Measurements from ENCODE around the gene ATP6V0B.

Gene ATP6V0B

DNA sequence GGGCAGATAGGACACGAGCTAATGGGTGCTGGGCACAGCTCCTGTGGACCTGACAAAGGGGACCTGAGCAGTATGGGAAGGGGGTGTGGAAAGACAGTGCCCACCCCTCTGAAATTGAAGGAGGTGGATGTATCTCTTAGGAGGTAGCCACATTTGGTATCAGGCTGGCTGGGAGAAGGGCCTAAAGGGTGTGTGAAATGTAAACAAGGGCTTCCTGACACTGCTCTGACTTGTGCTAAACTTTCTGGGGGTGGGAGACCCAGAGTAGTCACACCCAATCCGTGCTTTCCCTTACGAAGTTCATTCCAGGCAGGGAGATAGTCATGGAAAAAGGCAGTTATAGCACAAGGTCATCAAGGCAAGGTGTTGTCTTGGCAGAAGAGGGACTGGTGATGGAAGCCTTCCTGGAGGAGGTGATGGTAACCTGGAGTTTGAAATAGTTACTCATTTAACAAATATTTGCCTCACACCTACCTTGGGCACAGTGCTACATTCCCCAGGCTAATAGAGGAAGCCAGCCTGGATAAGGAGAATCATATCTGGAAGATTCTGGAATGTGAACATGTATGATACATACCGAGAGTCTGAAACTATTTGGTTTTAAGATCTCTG lies 11.3 kb downstream of the ATP6V0B start:
- DNase-seq (ENCODE audit: low spot score in 2 of 2) (no peak), ATAC-seq (replicated peaks; ENCODE audit: extremely low read depth, poor library complexity, severe bottlenecking) (no peak)
- Mint-ChIP-seq H3K9me3 (no peaks in the 10 kb centered on the region), H3K4me3 (no peak overlapping the region), H3K36me3 (ENCODE audit: insufficient read depth) (no peaks in the 10 kb centered on the region), H3K27ac (ENCODE audit: low read depth) (no peak overlapping the region), H3K27me3 (no peaks in the 10 kb centered on the region), H3K4me1 (peaks cover 2% of the 10 kb centered on the region)

DNA sequence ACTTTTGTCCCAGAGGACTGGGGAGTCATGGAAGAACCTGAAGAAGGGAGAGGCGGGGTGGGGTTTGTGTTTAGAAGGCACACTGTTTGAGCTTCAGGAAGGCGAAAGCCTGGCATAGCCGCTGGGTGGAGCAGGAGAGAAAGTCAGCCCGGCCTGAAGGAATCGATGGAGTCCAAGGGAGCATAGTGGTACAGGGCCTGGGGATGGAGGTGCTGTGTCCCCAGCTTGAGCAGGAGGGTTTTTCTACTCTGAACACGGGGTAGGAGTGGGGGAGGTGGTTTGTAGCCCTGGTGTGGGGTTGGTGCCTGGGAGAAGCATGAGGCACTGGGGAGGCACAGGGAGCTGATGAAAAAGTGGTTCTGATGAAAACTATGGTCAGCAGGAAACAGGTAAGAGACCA lies 12.0 kb downstream of the ATP6V0B start:
- ATAC-seq (replicated peaks; ENCODE audit: extremely low read depth, poor library complexity, severe bottlenecking) (no peak), DNase-seq (ENCODE audit: low spot score in 2 of 2) (no peak)
- Mint-ChIP-seq H3K4me1 (peaks cover 9% of the 10 kb centered on the region), H3K36me3 (ENCODE audit: insufficient read depth) (peaks cover 2% of the 10 kb centered on the region), H3K27ac (ENCODE audit: low read depth) (no peak overlapping the region), H3K9me3 (no peaks in the 10 kb centered on the region), H3K4me3 (no peak overlapping the region), H3K27me3 (no peaks in the 10 kb centered on the region)

GRCh38 chr1:43987159-43987902 lies 12.6 kb downstream of the ATP6V0B start:
- DNase-seq (ENCODE audit: low spot score in 2 of 2) = no peak
- no peaks in the 10 kb centered on the region for H3K9me3 Mint-ChIP-seq
- no peak for ATAC-seq (replicated peaks; ENCODE audit: extremely low read depth, poor library complexity, severe bottlenecking)
- no peak overlapping the region for H3K4me3 Mint-ChIP-seq
- no peak overlapping the region for H3K27ac Mint-ChIP-seq (ENCODE audit: low read depth)
- H3K4me1 Mint-ChIP-seq = peaks cover 15% of the 10 kb centered on the region
- peaks cover 2% of the 10 kb centered on the region for H3K36me3 Mint-ChIP-seq (ENCODE audit: insufficient read depth)
- no peaks in the 10 kb centered on the region for H3K27me3 Mint-ChIP-seq

GRCh38 chr1:43990271-43991199 lies 15.8 kb downstream of the ATP6V0B start:
- Mint-ChIP-seq H3K4me3 (peak overlapping the region; percentile 94), H3K9me3 (no peaks in the 10 kb centered on the region), H3K27ac (ENCODE audit: low read depth) (no peak overlapping the region), H3K4me1 (peaks cover 21% of the 10 kb centered on the region), H3K36me3 (ENCODE audit: insufficient read depth) (peaks cover 2% of the 10 kb centered on the region), H3K27me3 (no peaks in the 10 kb centered on the region)
- DNase-seq (ENCODE audit: low spot score in 2 of 2) = no peak
- ATAC-seq (replicated peaks; ENCODE audit: extremely low read depth, poor library complexity, severe bottlenecking) = no peak

GRCh38 chr1:43991200-43991475 lies 16.4 kb downstream of the ATP6V0B start:
- H3K4me1 Mint-ChIP-seq = peaks cover 21% of the 10 kb centered on the region
- ATAC-seq (replicated peaks; ENCODE audit: extremely low read depth, poor library complexity, severe bottlenecking) (no peak), DNase-seq (ENCODE audit: low spot score in 2 of 2) (no peak)
- no peaks in the 10 kb centered on the region for H3K27me3 Mint-ChIP-seq
- H3K4me3 Mint-ChIP-seq = peak overlapping the region; percentile 94
- no peaks in the 10 kb centered on the region for H3K9me3 Mint-ChIP-seq
- peak overlapping the region; percentile 81 for H3K27ac Mint-ChIP-seq (ENCODE audit: low read depth)
- peaks cover 2% of the 10 kb centered on the region for H3K36me3 Mint-ChIP-seq (ENCODE audit: insufficient read depth)

- Mint-ChIP-seq H3K4me3 (peak within 1 kb of the TSS; percentile 94), H3K27me3 (no peaks in the 10 kb centered on the region), H3K9me3 (no peaks in the 10 kb centered on the region), H3K4me1 (peaks cover 21% of the 10 kb centered on the region), H3K36me3 (ENCODE audit: insufficient read depth) (peaks cover 2% of the 10 kb centered on the region), H3K27ac (ENCODE audit: low read depth) (peak within 1 kb of the TSS; percentile 81)
- peak; percentile 90 for ATAC-seq (replicated peaks; ENCODE audit: extremely low read depth, poor library complexity, severe bottlenecking)
- peak; percentile 55 to 59 for DNase-seq (ENCODE audit: low spot score in 2 of 2)
Measured at GRCh38 chr1:43991476-43992231, 16.9 kb downstream of the ATP6V0B start, which contains the start of gene CCDC24. Gene CCDC24, plus strand, starts transcription at chr1:43991599. Its CDS starts 280 bp downstream, at chr1:43991879.

DNA sequence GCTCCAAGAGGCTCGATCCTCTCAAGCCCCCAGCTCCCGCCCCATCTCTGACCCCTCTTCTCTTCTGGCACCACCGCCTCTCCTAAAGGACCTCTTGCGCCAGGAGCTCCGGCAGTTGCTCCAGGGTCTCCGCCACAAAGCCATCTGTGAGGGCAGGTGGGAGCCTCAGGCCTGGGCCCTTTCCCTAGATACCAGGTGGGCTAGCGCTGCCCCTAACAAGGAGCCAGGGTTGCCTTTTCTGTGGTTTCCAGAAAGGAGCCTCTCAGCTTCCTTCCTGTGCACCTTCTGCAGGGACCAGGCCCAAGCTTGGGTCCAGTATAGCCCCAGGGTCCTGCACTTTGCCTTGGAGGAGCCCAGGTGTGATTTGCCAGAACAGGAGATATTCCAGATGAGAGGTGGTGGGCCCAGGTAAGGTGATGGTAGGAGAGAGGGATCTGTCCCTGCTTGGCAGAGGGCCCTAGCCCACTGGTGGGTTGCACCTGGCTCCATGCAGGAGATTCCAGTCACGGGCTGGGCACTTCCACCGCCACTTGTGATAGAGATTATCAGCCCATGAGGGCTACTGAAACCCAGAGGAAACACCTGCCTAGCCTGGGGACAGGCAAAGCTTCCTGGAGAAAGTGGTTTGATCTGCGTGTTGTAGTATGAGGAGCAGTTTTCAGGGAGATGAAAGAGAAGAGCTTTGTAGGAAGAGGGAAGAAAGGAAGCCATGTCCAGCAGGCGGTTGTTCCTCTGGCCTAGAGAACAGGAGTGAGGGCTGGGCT lies 17.7 kb downstream of the ATP6V0B start:
- DNase-seq (ENCODE audit: low spot score in 2 of 2) (no peak), ATAC-seq (replicated peaks; ENCODE audit: extremely low read depth, poor library complexity, severe bottlenecking) (no peak)
- H3K27me3 Mint-ChIP-seq = no peaks in the 10 kb centered on the region
- H3K4me3 Mint-ChIP-seq = peak overlapping the region; percentile 94
- H3K9me3 Mint-ChIP-seq = no peaks in the 10 kb centered on the region
- H3K4me1 Mint-ChIP-seq = peaks cover 21% of the 10 kb centered on the region
- H3K27ac Mint-ChIP-seq (ENCODE audit: low read depth) = peak overlapping the region; percentile 81
- peaks cover 2% of the 10 kb centered on the region for H3K36me3 Mint-ChIP-seq (ENCODE audit: insufficient read depth)

GRCh38 chr1:43993206-43993914 lies 18.6 kb downstream of the ATP6V0B start:
- Mint-ChIP-seq H3K27ac (ENCODE audit: low read depth) (no peak overlapping the region), H3K9me3 (no peaks in the 10 kb centered on the region), H3K27me3 (no peaks in the 10 kb centered on the region), H3K36me3 (ENCODE audit: insufficient read depth) (peaks cover 2% of the 10 kb centered on the region), H3K4me1 (peaks cover 21% of the 10 kb centered on the region), H3K4me3 (peak overlapping the region; percentile 94)
- DNase-seq (ENCODE audit: low spot score in 2 of 2) (no peak), ATAC-seq (replicated peaks; ENCODE audit: extremely low read depth, poor library complexity, severe bottlenecking) (no peak)

DNA sequence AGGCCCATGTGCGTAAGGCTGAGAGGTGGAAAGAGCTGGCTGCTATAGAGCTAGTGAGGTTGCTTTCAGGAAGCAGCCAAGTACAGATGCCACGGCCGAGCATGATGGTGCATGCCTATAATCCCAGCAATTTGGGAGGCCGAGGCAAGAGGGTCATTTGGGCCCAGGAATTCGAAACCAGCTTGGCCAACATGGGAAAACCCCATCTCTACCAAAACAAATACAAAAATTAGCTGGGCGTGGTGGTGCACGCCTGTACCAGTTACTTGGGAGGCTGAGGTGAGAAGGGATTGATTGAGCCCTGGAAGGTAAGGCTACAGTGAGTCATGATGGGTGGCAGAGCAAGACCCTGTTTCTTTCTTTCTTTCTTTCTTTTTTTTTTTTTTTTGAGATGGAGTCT lies 19.3 kb downstream of the ATP6V0B start:
- no peaks in the 10 kb centered on the region for H3K27me3 Mint-ChIP-seq
- no peak overlapping the region for H3K27ac Mint-ChIP-seq (ENCODE audit: low read depth)
- peaks cover 21% of the 10 kb centered on the region for H3K4me1 Mint-ChIP-seq
- H3K9me3 Mint-ChIP-seq = no peaks in the 10 kb centered on the region
- peaks cover 2% of the 10 kb centered on the region for H3K36me3 Mint-ChIP-seq (ENCODE audit: insufficient read depth)
- ATAC-seq (replicated peaks; ENCODE audit: extremely low read depth, poor library complexity, severe bottlenecking) = no peak
- no peak for DNase-seq (ENCODE audit: low spot score in 2 of 2)
- H3K4me3 Mint-ChIP-seq = no peak overlapping the region

DNA sequence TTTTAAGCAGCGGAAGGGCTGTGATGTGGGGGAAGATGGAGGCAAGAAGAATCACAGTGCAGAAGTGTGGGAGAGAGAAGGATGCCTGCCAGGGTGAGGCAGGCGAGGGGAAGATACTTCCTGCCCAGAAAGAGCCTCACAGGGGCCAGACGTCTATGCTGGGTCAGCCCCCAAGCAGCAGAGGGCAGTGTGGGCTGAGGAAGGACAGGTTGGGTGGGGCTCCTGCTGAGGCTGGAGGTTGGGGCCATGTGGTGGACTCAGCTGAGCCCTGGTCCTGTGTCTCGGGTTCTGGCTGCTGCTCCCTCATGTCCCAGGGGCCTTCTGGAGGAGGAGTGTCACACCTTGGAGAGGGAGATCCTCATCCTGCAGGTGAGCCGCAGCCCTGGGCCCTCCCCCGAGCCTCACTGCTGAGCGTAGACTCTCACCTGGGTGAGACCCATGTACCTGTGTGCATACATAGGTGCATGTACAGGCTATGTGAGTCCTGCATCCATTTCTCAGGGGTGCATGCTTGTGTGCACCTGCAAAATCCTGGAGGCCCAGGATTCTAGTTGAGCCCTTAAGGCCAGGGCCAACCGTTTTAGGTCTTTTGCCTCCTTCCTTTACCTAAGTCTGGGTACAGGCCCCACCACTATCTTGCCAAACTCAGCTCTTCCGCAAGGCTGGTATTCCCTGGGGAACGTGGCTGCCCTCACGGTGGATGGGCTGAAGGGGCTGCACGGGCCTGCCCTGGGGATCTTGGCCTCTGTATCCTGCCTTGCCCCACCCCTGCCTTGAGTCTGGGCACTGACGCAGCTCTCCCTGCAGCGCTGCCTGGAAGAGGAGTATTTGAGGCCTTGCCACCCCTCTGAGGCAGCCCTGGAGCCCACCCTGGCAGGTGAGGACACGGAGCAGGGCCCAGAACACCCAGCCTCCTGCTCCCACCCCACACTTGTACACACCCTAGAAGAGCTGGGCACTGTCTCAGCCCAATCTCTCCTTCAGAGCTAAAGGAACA lies 20.3 kb downstream of the ATP6V0B start:
- DNase-seq (ENCODE audit: low spot score in 2 of 2) (no peak), ATAC-seq (replicated peaks; ENCODE audit: extremely low read depth, poor library complexity, severe bottlenecking) (no peak)
- H3K27me3 Mint-ChIP-seq = no peaks in the 10 kb centered on the region

More for the DNA sequence above, 20.3 kb downstream of the ATP6V0B start:
- H3K4me3 Mint-ChIP-seq = no peak overlapping the region
- peaks cover 21% of the 10 kb centered on the region for H3K4me1 Mint-ChIP-seq
- no peak overlapping the region for H3K27ac Mint-ChIP-seq (ENCODE audit: low read depth)
- H3K9me3 Mint-ChIP-seq = no peaks in the 10 kb centered on the region
- H3K36me3 Mint-ChIP-seq (ENCODE audit: insufficient read depth) = peaks cover 2% of the 10 kb centered on the region
